ENCODE measurements around the gene RNASE1. TPM values are rescaled to one million over a fixed set of nuclear protein-coding genes. Genes with fewer than 3 reads are reported as not detected.

The RNASE1 gene
- total and polyA plus RNA-seq, 9 of the 15 experiments (the other 6 are each of a cell fraction or from before 2014, with no cell fraction given), result 6.4 to 33.3 (median 13.9) TPM

GRCh38 chr14:20799892-20800544 is 2.6 kb downstream of the RNASE1 start (continued):
- TF ChIP-seq MTA3 (IDR thresholded peaks at IDR 0.05; ENCODE audit: borderline replicate concordance), result no peak
- peak; percentile 33 to 45; a peak in 3 of 4 replicates for TF ChIP-seq KDM1A (IDR thresholded peaks at IDR 0.05)
- no peak for TF ChIP-seq RBM34 (IDR thresholded peaks at IDR 0.05; ENCODE audit: borderline replicate concordance, insufficient read depth, low read length)
- TF ChIP-seq ELF1 (tag; IDR thresholded peaks at IDR 0.05), result no peak
- TF ChIP-seq RREB1 (CRISPR knock-in tag; IDR thresholded peaks at IDR 0.05), result no peak
- peak in 1 of 2 experiments; percentile 40; a peak in 2 of 4 replicates for TF ChIP-seq ZNF639 (CRISPR knock-in tag; conservative IDR thresholded peaks at IDR 0.05 in 1 of 2, IDR thresholded peaks at IDR 0.05 in 1 of 2)
- no peak for TF ChIP-seq CBFB (CRISPR knock-in tag; IDR thresholded peaks at IDR 0.05)
- TF ChIP-seq ZEB2 (IDR thresholded peaks at IDR 0.05), result peak; percentile 62; the same call in 1 of the 2 replicates
- TF ChIP-seq ZNF551 (CRISPR knock-in tag; IDR thresholded peaks at IDR 0.05), result no peak
- TF ChIP-seq DLX4 (CRISPR knock-in tag; IDR thresholded peaks at IDR 0.05), result no peak
- TF ChIP-seq SREBF1 (IDR thresholded peaks at IDR 0.05; ENCODE audit: borderline replicate concordance, low read depth, low read length), result no peak
- no peak for TF ChIP-seq CBX8 (IDR thresholded peaks at IDR 0.05; ENCODE audit: borderline replicate concordance, extremely low read depth, low read depth, low read length, poor library complexity, severe bottlenecking)
- no peak for TF ChIP-seq MLX (CRISPR knock-in tag; conservative IDR thresholded peaks at IDR 0.05)
- no peak for TF ChIP-seq SRSF7 (optimal IDR thresholded peaks at IDR 0.05; ENCODE audit: low read depth, low read length)
- no peak for TF ChIP-seq PYGO2 (tag; IDR thresholded peaks at IDR 0.05)
- TF ChIP-seq ZBTB34 (CRISPR knock-in tag; IDR thresholded peaks at IDR 0.05), result no peak
- TF ChIP-seq ZNF133 (CRISPR knock-in tag; IDR thresholded peaks at IDR 0.05), result no peak

Measured in K562 (cell line).